Measurements from ENCODE around the gene ACD.

Gene ACD

DNA sequence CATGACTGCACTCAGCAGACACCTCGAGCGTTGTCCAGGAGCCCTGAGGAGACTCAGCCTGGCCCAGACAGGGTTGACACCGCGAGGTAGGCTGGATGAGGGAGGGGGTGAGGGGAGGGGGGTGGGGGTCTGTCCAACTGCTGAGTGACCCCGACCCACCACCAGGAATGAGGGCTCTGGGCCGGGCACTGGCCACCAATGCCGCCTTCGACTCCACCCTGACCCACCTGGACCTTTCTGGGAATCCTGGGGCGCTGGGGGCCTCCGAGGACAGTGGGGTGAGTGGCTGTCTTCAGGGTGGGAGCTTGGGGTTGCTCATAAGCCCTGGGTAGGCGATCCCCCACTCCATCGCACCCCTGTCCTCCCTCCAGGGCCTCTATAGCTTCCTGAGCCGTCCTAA is 12.4 kb downstream of the ACD start:
- no peak for DNase-seq (ENCODE audit: low read depth in 2 of 2)

DNA sequence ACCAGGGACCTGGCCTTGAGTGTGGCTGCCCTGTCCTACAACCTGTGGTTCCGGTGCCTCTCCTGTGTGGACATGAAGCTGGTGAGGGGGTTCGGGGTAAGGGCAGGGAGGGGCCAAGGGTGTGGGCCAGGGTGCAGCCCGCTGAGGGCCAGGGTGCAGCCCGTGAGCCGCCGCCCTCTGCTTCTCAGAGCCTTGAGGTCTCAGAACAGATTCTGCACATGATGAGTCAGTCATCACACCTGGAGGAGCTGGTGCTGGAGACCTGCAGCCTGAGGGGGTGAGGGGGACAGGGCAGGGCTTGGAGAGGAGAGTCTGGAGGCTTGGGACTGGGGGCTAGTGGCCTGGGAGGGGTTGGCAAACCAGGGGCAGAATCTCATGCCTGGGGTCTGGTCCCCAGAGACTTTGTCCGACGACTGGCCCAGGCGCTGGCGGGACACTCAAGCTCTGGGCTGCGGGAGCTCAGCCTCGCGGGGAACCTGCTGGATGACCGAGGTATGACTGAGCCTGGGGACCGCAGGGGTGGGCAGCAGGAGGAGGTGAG is 12.9 kb downstream of the ACD start:
- DNase-seq (ENCODE audit: low read depth in 2 of 2): no peak

DNA sequence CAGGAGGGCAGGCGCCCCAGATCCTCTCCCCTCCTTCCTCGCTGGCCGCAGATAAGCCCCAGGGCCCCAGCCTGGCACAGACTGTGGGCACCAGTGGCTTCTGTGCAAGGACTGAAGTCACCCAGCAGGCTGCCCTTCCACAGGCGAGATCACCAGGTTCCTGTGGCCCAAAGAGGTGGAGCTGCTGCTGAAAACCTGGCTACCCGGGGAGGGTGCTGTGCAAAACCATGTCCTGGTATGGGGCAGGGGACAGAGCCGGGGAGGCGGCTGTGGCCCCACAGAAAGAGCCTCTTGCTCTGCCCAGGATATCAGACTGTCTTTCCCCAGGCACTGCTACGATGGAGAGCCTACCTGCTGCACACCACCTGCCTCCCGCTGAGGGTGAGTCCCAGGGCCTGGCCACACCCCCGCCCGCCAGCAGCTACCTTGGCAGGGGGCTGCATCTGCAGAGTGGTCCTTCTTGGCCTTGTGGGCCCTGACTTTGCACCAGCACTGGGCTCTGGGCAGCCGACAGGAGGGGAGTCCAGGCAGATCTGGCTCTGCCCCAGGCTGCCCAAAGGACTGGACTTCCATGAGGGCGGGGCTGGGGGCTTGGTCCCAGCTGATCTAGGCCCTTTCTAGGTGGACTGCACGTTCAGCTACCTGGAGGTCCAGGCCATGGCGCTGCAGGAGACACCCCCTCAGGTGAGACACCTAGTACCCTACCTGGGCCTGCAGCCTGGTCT is 14.5 kb downstream of the ACD start:
- DNase-seq (ENCODE audit: low read depth in 2 of 2): no peak

DNA sequence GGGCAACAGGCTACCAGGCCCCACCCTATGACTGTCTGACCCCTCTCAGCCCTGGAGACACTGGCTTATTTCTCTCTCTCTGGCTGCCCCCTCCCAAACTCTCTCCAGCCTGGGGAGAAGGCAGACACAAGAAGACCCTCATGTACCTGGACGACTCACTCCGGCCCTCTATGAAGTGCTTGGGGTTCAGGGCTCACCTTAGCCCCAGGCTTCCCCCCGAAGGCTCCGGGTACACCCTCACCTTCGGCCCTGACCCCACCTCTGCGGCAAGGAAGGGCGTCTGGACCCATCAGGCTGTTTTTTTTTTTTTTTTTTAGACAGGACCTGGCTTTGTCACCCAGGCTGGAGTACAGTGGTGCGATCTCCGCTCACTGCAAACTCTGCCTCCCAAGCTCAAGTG is 16.0 kb downstream of the ACD start:
- no peak for DNase-seq (ENCODE audit: low read depth in 2 of 2)

- DNase-seq (ENCODE audit: low read depth in 2 of 2): no peak
Observed at GRCh38 chr16:67641779-67642708, 18.0 kb downstream of the ACD start.

DNA sequence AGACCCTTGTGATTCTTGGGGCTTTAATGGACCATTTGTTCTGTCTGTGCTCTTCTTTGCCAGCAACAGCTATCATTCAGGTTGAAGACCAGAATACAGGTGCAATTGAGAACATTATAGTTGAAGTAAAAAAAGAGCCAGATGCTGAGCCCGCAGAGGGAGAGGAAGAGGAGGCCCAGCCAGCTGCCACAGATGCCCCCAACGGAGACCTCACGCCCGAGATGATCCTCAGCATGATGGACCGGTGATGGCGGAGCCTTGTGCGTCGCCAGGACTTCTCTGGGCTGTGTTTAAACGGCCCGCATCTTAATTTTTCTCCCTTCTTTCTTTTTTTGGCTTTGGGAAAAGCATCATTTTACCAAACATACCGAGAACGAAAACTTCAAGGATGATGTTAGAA is 22.4 kb downstream of the ACD start:
- DNase-seq (ENCODE audit: low read depth in 2 of 2): no peak

- no peak for DNase-seq (ENCODE audit: low read depth in 2 of 2)
Observed at GRCh38 chr16:67636713-67637112, 23.3 kb downstream of the ACD start.

- no peak for DNase-seq (ENCODE audit: low read depth in 2 of 2)
Observed at GRCh38 chr16:67632415-67633172, 27.5 kb downstream of the ACD start.

DNA sequence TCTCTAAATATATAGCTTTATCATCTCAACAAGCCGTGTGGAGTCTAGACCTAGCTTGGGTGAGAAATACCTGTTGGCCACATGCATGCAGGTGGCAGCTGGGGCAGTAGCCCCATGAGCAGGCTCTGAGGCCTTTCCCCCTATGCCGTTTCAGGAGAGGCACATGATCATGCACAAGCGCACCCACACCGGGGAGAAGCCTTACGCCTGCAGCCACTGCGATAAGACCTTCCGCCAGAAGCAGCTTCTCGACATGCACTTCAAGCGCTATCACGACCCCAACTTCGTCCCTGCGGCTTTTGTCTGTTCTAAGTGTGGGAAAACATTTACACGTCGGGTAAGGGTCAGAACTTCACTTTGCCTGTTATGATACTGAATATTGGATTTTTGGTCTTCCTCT is 31.8 kb downstream of the ACD start:
- DNase-seq (ENCODE audit: low read depth in 2 of 2): no peak

GRCh38 chr16:67613808-67614207 is 46.3 kb downstream of the ACD start:
- peak in 1 of 2 donors; percentile 14 for DNase-seq (ENCODE audit: low read depth in 2 of 2)

- DNase-seq (ENCODE audit: low read depth in 2 of 2): no peak
Observed at GRCh38 chr16:67608364-67608763, 51.7 kb downstream of the ACD start.

Measured in stimulated activated CD4-positive, alpha-beta T cell treated with anti-CD3 and anti-CD28 coated beads, Interleukin-15, amount 100 ng/mL, for 48 hours (primary cell).